Hepatocyte (in vitro differentiated cells): ENCODE measurements around the gene ACOXL. TPM values are rescaled to one million over a fixed set of nuclear protein-coding genes. Genes with fewer than 3 reads are reported as not detected.

Experiments used
- DNase-seq: peaks from one replicate; pipeline ENCODE4 v3.0.0-alpha.2; 2016; ENCODE audit warnings: low spot score
- H2AFZ ChIP-seq: fragments of 200-600 bp; sonication (generic); 2 replicates; pipeline ENCODE4 v1.6.0; 2016; ENCODE audit warnings: antibody characterized with exemption, mild to moderate bottlenecking
- H3K27ac ChIP-seq: fragments of 200-600 bp; sonication (generic); 2 replicates; pipeline ENCODE4 v1.5.1; 2016; ENCODE audit warnings: mild to moderate bottlenecking
- H3K27me3 ChIP-seq: fragments of 200-600 bp; sonication (generic); 2 replicates; pipeline ENCODE4 v1.6.1; 2016
- H3K36me3 ChIP-seq: fragments of 200-600 bp; sonication (generic); replicated peaks from 2 replicates; pipeline ENCODE4 v1.5.1; 2016; ENCODE audit warnings: low read depth; ENCODE audit not compliant: insufficient read depth
- H3K4me1 ChIP-seq: fragments of 200-600 bp; sonication (generic); 2 replicates; pipeline ENCODE4 v1.5.1; 2016; ENCODE audit warnings: mild to moderate bottlenecking, moderate library complexity; ENCODE audit not compliant: insufficient read depth
- H3K4me2 ChIP-seq: fragments of 200-600 bp; sonication (generic); 2 replicates; pipeline ENCODE4 v1.6.0; 2016
- H3K4me3 ChIP-seq: fragments of 200-600 bp; sonication (generic); 2 replicates; pipeline ENCODE4 v1.5.1; 2016; ENCODE audit warnings: mild to moderate bottlenecking
- H3K79me2 ChIP-seq: fragments of 200-600 bp; sonication (generic); 2 replicates; pipeline ENCODE4 v1.6.0; 2017; ENCODE audit warnings: mild to moderate bottlenecking
- H3K9me2 ChIP-seq: fragments of 200-600 bp; sonication (generic); replicated peaks from 2 replicates; pipeline ENCODE4 v1.6.0; 2017; ENCODE audit warnings: mild to moderate bottlenecking; ENCODE audit not compliant: insufficient read depth
- H3K9me3 ChIP-seq: fragments of 200-600 bp; sonication (generic); 2 replicates; pipeline ENCODE4 v1.5.1; 2016; ENCODE audit warnings: low read depth, mild to moderate bottlenecking
- H4K20me1 ChIP-seq: fragments of 200-600 bp; sonication (generic); 2 replicates; pipeline ENCODE4 v1.6.0; 2016; ENCODE audit warnings: mild to moderate bottlenecking; ENCODE audit not compliant: insufficient read depth, poor library complexity, severe bottlenecking
- CTCF ChIP-seq: fragments of 200-600 bp; sonication (generic); IDR thresholded peaks from 2 replicates; pipeline ENCODE4 v1.5.1; 2016; ENCODE audit warnings: antibody characterized with exemption, mild to moderate bottlenecking; ENCODE audit not compliant: poor library complexity
- EZH2 ChIP-seq: fragments of 200-600 bp; sonication (generic); IDR thresholded peaks from 2 replicates; pipeline ENCODE4 v1.6.1; 2016; ENCODE audit warnings: antibody characterized with exemption, mild to moderate bottlenecking, borderline replicate concordance
- EZH2phosphoT487 ChIP-seq: fragments of 200-600 bp; sonication (generic); IDR thresholded peaks from one replicate; pipeline ENCODE4 v1.6.1; 2018; ENCODE audit warnings: antibody characterized with exemption, mild to moderate bottlenecking, low read depth, moderate library complexity; ENCODE audit not compliant: unreplicated experiment, severe bottlenecking
- WGBS: methylation state at CpG from one replicate; pipeline ENCODE4 v1.1.6; 2016; ENCODE audit warnings: low lambda C conversion rate; ENCODE audit errors: missing lambda C conversion rate; 5-methylcytosine and 5-hydroxymethylcytosine counted together
- polyA plus RNA-seq: library from polyadenylated mRNA; unstranded; fragments of >200 nt; fragmentation: Nextera tagmentation; extraction: Ambion mirVana; gene quantifications from 2 replicates; pipeline ENCODE4 v1.2.1, GENCODE V29; 2016
- total RNA-seq: library from RNA; depleted of rRNA; stranded (reverse); fragments of >200 nt; gene quantifications from 2 replicates; pipeline ENCODE4 v1.2.3, GENCODE V29; 2014

Gene ACOXL
- total and polyA plus RNA-seq, 2 experiments from 2014 or later = 0.23 to 1.1 TPM

- no peaks in the 10 kb centered on the region for H3K36me3 ChIP-seq
- H3K27ac ChIP-seq = no peak overlapping the region
- no peak overlapping the region for H2AFZ ChIP-seq
- no peaks in the 10 kb centered on the region for H4K20me1 ChIP-seq
- no peak overlapping the region for H3K4me2 ChIP-seq
- 49% methylated on average over 6 of the region's 6 CpGs for WGBS
- H3K79me2 ChIP-seq = no peaks in the 10 kb centered on the region
- DNase-seq = no peak
- peaks cover 45% of the 10 kb centered on the region for H3K27me3 ChIP-seq
- H3K4me1 ChIP-seq = peaks cover 5% of the 10 kb centered on the region
- no peak for TF ChIP-seq EZH2
- no peak for TF ChIP-seq CTCF
- TF ChIP-seq EZH2phosphoT487 = no peak
- H3K4me3 ChIP-seq = no peak overlapping the region
- H3K9me2 ChIP-seq = no peaks in the 10 kb centered on the region
- H3K9me3 ChIP-seq = no peaks in the 10 kb centered on the region
Measured at GRCh38 chr2:110772383-110772755, 40.0 kb downstream of the ACOXL start.

DNA sequence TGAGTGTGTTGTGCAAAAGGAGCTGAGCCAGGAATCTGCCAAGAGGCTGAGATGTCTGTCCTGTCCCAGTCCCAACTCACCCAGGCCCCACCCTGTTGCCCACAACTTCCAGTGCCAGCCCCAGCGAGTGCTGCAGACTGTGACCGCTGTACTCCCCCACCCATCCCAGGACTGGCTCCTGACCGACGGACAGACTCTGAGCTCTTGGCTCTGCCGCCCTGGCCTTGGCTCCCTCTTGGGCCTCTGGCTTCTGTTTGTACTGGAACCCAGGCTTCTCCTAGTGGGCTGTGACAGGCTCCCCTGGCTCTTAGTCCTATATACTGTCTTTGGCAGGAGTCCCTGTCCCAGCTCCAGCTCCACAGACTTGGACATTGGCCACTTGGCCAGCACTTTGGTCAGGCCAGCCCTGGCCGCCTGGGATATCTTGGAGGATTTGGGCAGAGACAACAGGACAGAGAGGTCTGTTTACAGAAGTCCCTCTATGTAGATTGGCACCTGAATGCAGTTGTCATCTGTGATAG lies 41.1 kb downstream of the ACOXL start:
- H3K9me2 ChIP-seq = no peaks in the 10 kb centered on the region
- no peak overlapping the region for H3K4me3 ChIP-seq
- 61% methylated on average over 6 of the region's 6 CpGs for WGBS
- peaks cover 5% of the 10 kb centered on the region for H3K4me1 ChIP-seq
- TF ChIP-seq EZH2 = no peak
- no peak overlapping the region for H2AFZ ChIP-seq
- no peaks in the 10 kb centered on the region for H4K20me1 ChIP-seq
- peaks cover 48% of the 10 kb centered on the region for H3K27me3 ChIP-seq
- no peaks in the 10 kb centered on the region for H3K36me3 ChIP-seq
- H3K9me3 ChIP-seq = no peaks in the 10 kb centered on the region
- no peaks in the 10 kb centered on the region for H3K79me2 ChIP-seq
- H3K27ac ChIP-seq = no peak overlapping the region
- peak; percentile 8 for DNase-seq
- H3K4me2 ChIP-seq = no peak overlapping the region

- DNase-seq = no peak
- no peak overlapping the region for H3K27ac ChIP-seq
- H3K9me3 ChIP-seq = no peaks in the 10 kb centered on the region
- no peak overlapping the region for H3K4me3 ChIP-seq
- no peaks in the 10 kb centered on the region for H3K79me2 ChIP-seq
- H3K4me1 ChIP-seq = peaks cover 5% of the 10 kb centered on the region
- H3K27me3 ChIP-seq = peaks cover 50% of the 10 kb centered on the region
- H4K20me1 ChIP-seq = no peaks in the 10 kb centered on the region
- H2AFZ ChIP-seq = no peak overlapping the region
- H3K9me2 ChIP-seq = no peaks in the 10 kb centered on the region
- H3K36me3 ChIP-seq = no peaks in the 10 kb centered on the region
- TF ChIP-seq EZH2phosphoT487 (no peak), CTCF (no peak), EZH2 (no peak)
- no peak overlapping the region for H3K4me2 ChIP-seq
- WGBS = 93% methylated on average over 2 of the region's 2 CpGs
Measured at GRCh38 chr2:110774701-110775100, 42.3 kb downstream of the ACOXL start.

GRCh38 chr2:110777531-110778311 lies 45.3 kb downstream of the ACOXL start:
- no peaks in the 10 kb centered on the region for H3K9me3 ChIP-seq
- TF ChIP-seq CTCF (no peak), EZH2 (no peak), EZH2phosphoT487 (no peak)
- H2AFZ ChIP-seq = no peak overlapping the region
- no peaks in the 10 kb centered on the region for H4K20me1 ChIP-seq
- no peaks in the 10 kb centered on the region for H3K4me1 ChIP-seq
- H3K36me3 ChIP-seq = no peaks in the 10 kb centered on the region
- H3K27ac ChIP-seq = no peak overlapping the region
- H3K9me2 ChIP-seq = no peaks in the 10 kb centered on the region
- WGBS = 93% methylated on average over 12 of the region's 12 CpGs
- H3K79me2 ChIP-seq = no peaks in the 10 kb centered on the region
- DNase-seq = no peak
- H3K4me3 ChIP-seq = no peak overlapping the region
- H3K4me2 ChIP-seq = no peak overlapping the region
- peaks cover 53% of the 10 kb centered on the region for H3K27me3 ChIP-seq
